HepG2 (cell line): ENCODE measurements around the gene TM4SF20.

Experiments
- FOXO1 ChIP-seq: sonication (generic); formaldehyde crosslinking; IDR thresholded peaks from 2 replicates; pipeline ENCODE4 v1.4.0; 2020; ENCODE audit warnings: missing genetic modification reagents
- IKZF4 ChIP-seq: sonication (generic); formaldehyde crosslinking; IDR thresholded peaks from 2 replicates; pipeline ENCODE4 v1.5.1; 2020; ENCODE audit warnings: borderline replicate concordance, mild to moderate bottlenecking, low read depth, missing genetic modification reagents; ENCODE audit errors: not compliant biosample characterization
- JUND ChIP-seq: sonication (generic); formaldehyde crosslinking; IDR thresholded peaks from 2 replicates; pipeline ENCODE4 v1.8.0; 2022; ENCODE audit warnings: mild to moderate bottlenecking, missing genetic modification reagents
- SMAD1 ChIP-seq: sonication (generic); formaldehyde crosslinking; IDR thresholded peaks from 2 replicates; pipeline ENCODE4 v1.4.0; 2020; ENCODE audit warnings: missing genetic modification reagents, low read depth, mild to moderate bottlenecking, borderline replicate concordance
- TCF7 ChIP-seq: sonication (generic); IDR thresholded peaks from 2 replicates; pipeline ENCODE4 v1.6.1; 2016; ENCODE audit warnings: antibody characterized with exemption, low read depth
- ZNF792 ChIP-seq: IDR thresholded peaks from 2 replicates; pipeline ENCODE4 v1.6.1; 2016
- TF ChIP-seq, protein P1 (sequence below): sonication (generic); formaldehyde crosslinking; IDR thresholded peaks from 2 replicates; pipeline ENCODE4 v1.5.0; 2020; ENCODE audit warnings: mild to moderate bottlenecking, missing genetic modification reagents, moderate library complexity
- TF ChIP-seq, protein P2 (sequence below): sonication (generic); formaldehyde crosslinking; IDR thresholded peaks from 2 replicates; pipeline ENCODE4 v1.4.0; 2020; ENCODE audit warnings: missing genetic modification reagents, borderline replicate concordance
- TF ChIP-seq, protein P3 (sequence below): sonication (generic); formaldehyde crosslinking; conservative IDR thresholded peaks from 2 replicates; pipeline ENCODE4 v1.5.0; 2020; ENCODE audit warnings: missing genetic modification reagents
- TF ChIP-seq, protein P4 (sequence below): sonication (generic); formaldehyde crosslinking; conservative IDR thresholded peaks from 2 replicates; pipeline ENCODE4 v1.8.0; 2022; ENCODE audit warnings: missing genetic modification reagents

DNA sequence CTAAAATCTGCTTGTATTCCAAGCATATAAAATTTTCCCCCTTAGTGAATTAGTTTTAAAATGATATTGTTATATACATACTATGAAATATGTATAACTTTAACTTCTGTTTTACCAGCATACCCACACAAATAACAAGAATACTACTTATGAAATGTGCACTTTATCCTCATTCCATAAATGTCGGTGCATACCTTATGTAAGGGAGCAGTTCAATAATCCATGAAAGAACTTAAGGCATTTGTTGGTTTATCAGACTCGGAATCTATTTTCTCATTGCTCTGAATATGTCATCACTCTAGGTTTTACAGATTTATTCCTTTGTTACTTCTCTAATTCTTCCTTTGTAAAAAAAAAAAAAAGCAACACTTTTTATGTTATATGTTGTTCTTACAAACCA is 66.5 kb downstream of the TM4SF20 start:
- TF ChIP-seq, protein P1, sequence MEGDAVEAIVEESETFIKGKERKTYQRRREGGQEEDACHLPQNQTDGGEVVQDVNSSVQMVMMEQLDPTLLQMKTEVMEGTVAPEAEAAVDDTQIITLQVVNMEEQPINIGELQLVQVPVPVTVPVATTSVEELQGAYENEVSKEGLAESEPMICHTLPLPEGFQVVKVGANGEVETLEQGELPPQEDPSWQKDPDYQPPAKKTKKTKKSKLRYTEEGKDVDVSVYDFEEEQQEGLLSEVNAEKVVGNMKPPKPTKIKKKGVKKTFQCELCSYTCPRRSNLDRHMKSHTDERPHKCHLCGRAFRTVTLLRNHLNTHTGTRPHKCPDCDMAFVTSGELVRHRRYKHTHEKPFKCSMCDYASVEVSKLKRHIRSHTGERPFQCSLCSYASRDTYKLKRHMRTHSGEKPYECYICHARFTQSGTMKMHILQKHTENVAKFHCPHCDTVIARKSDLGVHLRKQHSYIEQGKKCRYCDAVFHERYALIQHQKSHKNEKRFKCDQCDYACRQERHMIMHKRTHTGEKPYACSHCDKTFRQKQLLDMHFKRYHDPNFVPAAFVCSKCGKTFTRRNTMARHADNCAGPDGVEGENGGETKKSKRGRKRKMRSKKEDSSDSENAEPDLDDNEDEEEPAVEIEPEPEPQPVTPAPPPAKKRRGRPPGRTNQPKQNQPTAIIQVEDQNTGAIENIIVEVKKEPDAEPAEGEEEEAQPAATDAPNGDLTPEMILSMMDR (CRISPR knock-in tag), result no peak
- TF ChIP-seq TCF7 (no peak), JUND (CRISPR knock-in tag) (no peak), SMAD1 (CRISPR knock-in tag) (no peak), IKZF4 (CRISPR knock-in tag) (no peak), ZNF792 (CRISPR knock-in tag) (no peak), FOXO1 (no peak)
- TF ChIP-seq, protein P2, sequence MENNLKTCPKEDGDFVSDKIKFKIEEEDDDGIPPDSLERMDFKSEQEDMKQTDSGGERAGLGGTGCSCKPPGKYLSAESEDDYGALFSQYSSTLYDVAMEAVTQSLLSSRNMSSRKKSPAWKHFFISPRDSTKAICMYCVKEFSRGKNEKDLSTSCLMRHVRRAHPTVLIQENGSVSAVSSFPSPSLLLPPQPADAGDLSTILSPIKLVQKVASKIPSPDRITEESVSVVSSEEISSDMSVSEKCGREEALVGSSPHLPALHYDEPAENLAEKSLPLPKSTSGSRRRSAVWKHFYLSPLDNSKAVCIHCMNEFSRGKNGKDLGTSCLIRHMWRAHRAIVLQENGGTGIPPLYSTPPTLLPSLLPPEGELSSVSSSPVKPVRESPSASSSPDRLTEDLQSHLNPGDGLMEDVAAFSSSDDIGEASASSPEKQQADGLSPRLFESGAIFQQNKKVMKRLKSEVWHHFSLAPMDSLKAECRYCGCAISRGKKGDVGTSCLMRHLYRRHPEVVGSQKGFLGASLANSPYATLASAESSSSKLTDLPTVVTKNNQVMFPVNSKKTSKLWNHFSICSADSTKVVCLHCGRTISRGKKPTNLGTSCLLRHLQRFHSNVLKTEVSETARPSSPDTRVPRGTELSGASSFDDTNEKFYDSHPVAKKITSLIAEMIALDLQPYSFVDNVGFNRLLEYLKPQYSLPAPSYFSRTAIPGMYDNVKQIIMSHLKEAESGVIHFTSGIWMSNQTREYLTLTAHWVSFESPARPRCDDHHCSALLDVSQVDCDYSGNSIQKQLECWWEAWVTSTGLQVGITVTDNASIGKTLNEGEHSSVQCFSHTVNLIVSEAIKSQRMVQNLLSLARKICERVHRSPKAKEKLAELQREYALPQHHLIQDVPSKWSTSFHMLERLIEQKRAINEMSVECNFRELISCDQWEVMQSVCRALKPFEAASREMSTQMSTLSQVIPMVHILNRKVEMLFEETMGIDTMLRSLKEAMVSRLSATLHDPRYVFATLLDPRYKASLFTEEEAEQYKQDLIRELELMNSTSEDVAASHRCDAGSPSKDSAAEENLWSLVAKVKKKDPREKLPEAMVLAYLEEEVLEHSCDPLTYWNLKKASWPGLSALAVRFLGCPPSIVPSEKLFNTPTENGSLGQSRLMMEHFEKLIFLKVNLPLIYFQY, result no peak
- TF ChIP-seq, protein P3, sequence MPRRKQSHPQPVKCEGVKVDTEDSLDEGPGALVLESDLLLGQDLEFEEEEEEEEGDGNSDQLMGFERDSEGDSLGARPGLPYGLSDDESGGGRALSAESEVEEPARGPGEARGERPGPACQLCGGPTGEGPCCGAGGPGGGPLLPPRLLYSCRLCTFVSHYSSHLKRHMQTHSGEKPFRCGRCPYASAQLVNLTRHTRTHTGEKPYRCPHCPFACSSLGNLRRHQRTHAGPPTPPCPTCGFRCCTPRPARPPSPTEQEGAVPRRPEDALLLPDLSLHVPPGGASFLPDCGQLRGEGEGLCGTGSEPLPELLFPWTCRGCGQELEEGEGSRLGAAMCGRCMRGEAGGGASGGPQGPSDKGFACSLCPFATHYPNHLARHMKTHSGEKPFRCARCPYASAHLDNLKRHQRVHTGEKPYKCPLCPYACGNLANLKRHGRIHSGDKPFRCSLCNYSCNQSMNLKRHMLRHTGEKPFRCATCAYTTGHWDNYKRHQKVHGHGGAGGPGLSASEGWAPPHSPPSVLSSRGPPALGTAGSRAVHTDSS, result no peak
- TF ChIP-seq, protein P4, sequence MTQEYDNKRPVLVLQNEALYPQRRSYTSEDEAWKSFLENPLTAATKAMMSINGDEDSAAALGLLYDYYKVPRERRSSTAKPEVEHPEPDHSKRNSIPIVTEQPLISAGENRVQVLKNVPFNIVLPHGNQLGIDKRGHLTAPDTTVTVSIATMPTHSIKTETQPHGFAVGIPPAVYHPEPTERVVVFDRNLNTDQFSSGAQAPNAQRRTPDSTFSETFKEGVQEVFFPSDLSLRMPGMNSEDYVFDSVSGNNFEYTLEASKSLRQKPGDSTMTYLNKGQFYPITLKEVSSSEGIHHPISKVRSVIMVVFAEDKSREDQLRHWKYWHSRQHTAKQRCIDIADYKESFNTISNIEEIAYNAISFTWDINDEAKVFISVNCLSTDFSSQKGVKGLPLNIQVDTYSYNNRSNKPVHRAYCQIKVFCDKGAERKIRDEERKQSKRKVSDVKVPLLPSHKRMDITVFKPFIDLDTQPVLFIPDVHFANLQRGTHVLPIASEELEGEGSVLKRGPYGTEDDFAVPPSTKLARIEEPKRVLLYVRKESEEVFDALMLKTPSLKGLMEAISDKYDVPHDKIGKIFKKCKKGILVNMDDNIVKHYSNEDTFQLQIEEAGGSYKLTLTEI, result no peak
